ENCODE results near the gene KIF3A.

DNA sequence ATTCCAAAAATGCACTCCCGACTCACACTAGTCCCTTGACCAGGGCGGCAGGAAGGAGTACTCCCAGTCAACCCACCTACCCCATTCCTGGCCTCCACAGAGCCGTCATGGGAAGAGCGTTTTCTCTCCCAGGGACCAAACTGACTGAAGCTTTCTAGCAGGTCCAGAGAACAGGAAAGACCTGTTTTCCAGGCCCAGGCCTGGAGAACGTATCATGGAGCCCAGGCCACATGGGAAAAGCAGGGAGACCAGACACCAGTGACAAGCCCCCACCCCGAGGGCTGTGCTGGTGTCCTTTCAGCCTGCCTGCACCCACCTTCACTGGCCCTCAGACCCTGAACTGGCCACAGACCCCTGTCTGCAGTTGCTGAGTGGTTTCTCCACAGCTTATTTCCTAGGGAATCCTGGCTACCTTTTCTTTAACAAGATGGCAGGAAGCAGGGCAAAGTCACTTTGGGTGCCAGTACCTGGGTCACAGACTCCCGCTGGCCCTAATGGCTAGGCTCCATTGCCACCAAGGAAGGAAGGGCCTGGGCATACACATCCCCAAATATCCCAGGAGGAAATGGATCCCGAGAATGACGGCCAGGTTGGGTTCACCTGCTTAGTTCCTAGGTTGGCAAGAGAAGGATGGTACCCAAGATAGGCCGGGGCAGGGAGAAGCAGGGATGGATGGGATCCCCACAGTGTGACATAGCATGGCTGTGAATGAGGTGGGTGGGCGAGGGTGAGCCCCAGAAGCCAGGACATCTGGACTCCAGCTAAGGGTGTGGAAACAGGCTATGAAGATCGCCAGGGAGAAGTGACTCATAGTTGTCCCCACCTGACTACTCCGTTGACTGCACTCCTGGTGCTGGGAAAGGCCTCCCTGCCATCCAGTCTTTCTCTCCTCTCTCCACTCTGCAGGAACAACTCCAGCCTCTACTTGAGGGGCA lies 22.0 kb upstream of the KIF3A start:
- TF ChIP-seq, protein P1, sequence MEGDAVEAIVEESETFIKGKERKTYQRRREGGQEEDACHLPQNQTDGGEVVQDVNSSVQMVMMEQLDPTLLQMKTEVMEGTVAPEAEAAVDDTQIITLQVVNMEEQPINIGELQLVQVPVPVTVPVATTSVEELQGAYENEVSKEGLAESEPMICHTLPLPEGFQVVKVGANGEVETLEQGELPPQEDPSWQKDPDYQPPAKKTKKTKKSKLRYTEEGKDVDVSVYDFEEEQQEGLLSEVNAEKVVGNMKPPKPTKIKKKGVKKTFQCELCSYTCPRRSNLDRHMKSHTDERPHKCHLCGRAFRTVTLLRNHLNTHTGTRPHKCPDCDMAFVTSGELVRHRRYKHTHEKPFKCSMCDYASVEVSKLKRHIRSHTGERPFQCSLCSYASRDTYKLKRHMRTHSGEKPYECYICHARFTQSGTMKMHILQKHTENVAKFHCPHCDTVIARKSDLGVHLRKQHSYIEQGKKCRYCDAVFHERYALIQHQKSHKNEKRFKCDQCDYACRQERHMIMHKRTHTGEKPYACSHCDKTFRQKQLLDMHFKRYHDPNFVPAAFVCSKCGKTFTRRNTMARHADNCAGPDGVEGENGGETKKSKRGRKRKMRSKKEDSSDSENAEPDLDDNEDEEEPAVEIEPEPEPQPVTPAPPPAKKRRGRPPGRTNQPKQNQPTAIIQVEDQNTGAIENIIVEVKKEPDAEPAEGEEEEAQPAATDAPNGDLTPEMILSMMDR (IDR thresholded peaks at IDR 0.05): no peak
- TF ChIP-seq POLR2A (IDR thresholded peaks at IDR 0.05): no peak
